Body of pancreas (tissue), 4 donors: ENCODE data around the gene C1GALT1.

ENCODE experiments used
- CTCF ChIP-seq, 7 experiments: fragments of 450-650 bp in 4 of 7; fragments of 200-600 bp in 3 of 7; sonication (generic) in 3 of 7; IDR thresholded peaks; one replicate each; pipeline ENCODE4 v1.5.1; 2016 to 2019; ENCODE audit warnings: antibody characterized with exemption in 7 of 7
- POLR2A ChIP-seq, 3 donors: fragments of 450-650 bp; IDR thresholded peaks; one replicate each; pipeline ENCODE4 v1.6.1; 2016; ENCODE audit warnings: antibody characterized with exemption in 3 of 3, mild to moderate bottlenecking in 2 of 3

DNA sequence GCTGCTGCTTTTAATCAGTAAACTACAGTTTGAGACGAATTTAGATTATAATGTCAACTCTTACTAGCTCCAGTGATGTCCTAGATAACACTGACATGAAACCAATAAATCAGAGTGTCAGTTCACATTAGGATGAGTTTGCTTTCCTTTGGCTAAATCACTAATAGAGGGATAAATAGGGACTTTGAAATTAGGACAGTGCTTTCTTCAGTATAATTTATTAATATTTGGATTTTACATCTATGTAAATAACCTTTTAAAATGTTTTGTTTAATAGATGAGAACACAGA lies 55.6 kb downstream of the C1GALT1 start:
- no peak for TF ChIP-seq CTCF (IDR thresholded peaks at IDR 0.05)
- no peak for TF ChIP-seq POLR2A (IDR thresholded peaks at IDR 0.05)
